Measurements from ENCODE around the gene DOCK1.

DOCK1 gene

GRCh38 chr10:127198721-127199120 lies 293.5 kb downstream of the DOCK1 start:
- H3K4me3 ChIP-seq (ENCODE audit: low read length) = no peak overlapping the region
- TF ChIP-seq CTCF (conservative IDR thresholded peaks at IDR 0.05; ENCODE audit: low read depth, low read length) = no peak
- no peak for DNase-seq (ENCODE audit: low read depth)

GRCh38 chr10:127200646-127201045 lies 295.4 kb downstream of the DOCK1 start:
- TF ChIP-seq CTCF (conservative IDR thresholded peaks at IDR 0.05; ENCODE audit: low read depth, low read length) = no peak
- no peak for DNase-seq (ENCODE audit: low read depth)
- no peak overlapping the region for H3K4me3 ChIP-seq (ENCODE audit: low read length)

- DNase-seq (ENCODE audit: low read depth) = no peak
- TF ChIP-seq CTCF (conservative IDR thresholded peaks at IDR 0.05; ENCODE audit: low read depth, low read length) = no peak
These were observed 297.8 kb downstream of the DOCK1 start for GRCh38 chr10:127203067-127203466.

GRCh38 chr10:127207081-127207480 lies 301.9 kb downstream of the DOCK1 start:
- H3K4me3 ChIP-seq (ENCODE audit: low read length) = no peak overlapping the region
- no peak for DNase-seq (ENCODE audit: low read depth)
- no peak for TF ChIP-seq CTCF (conservative IDR thresholded peaks at IDR 0.05; ENCODE audit: low read depth, low read length)

More at GRCh38 chr10:127203067-127203466, 297.8 kb downstream of the DOCK1 start:
- no peak overlapping the region for H3K4me3 ChIP-seq (ENCODE audit: low read length)

- TF ChIP-seq CTCF (conservative IDR thresholded peaks at IDR 0.05; ENCODE audit: low read depth, low read length) = no peak
- no peak overlapping the region for H3K4me3 ChIP-seq (ENCODE audit: low read length)
- no peak for DNase-seq (ENCODE audit: low read depth)
These were observed 305.8 kb downstream of the DOCK1 start for GRCh38 chr10:127210936-127211466.

- no peak for TF ChIP-seq CTCF (conservative IDR thresholded peaks at IDR 0.05; ENCODE audit: low read depth, low read length)
- no peak overlapping the region for H3K4me3 ChIP-seq (ENCODE audit: low read length)
These were observed 310.6 kb downstream of the DOCK1 start for GRCh38 chr10:127215866-127216265.

GRCh38 chr10:127216274-127216673 lies 311.0 kb downstream of the DOCK1 start:
- H3K4me3 ChIP-seq (ENCODE audit: low read length) = no peak overlapping the region
- no peak for DNase-seq (ENCODE audit: low read depth)
- TF ChIP-seq CTCF (conservative IDR thresholded peaks at IDR 0.05; ENCODE audit: low read depth, low read length) = no peak

More at GRCh38 chr10:127215866-127216265, 310.6 kb downstream of the DOCK1 start:
- no peak for DNase-seq (ENCODE audit: low read depth)

Measured in retinal pigment epithelial cell (primary cell).